Prostate gland (tissue), 2 donors: ENCODE data around the gene PHOX2A. TPM values are rescaled to one million over a fixed set of nuclear protein-coding genes. Genes with fewer than 3 reads are reported as not detected.

ENCODE experiments used
- DNase-seq: peaks from one replicate; pipeline ENCODE4 v3.0.0-alpha.2; 2019; ENCODE audit warnings: low spot score
- H3K27ac ChIP-seq, 2 donors: fragments of 200-600 bp; sonication (generic); 2 replicates each; pipeline ENCODE4 v1.5.1; 2017 to 2019
- H3K27me3 ChIP-seq: fragments of 200-600 bp; sonication (generic); replicated peaks from 2 replicates; pipeline ENCODE4 v1.5.1; 2019; ENCODE audit not compliant: insufficient read depth
- H3K36me3 ChIP-seq, 2 donors: fragments of 200-600 bp; sonication (generic); 1 replicate in 1 of 2; 2 replicates in 1 of 2; pipeline versions ENCODE4 v1.5.1 to v1.8.1; 2017 to 2019
- H3K4me1 ChIP-seq: fragments of 200-600 bp; sonication (generic); replicated peaks from 2 replicates; pipeline ENCODE4 v1.5.1; 2019
- H3K4me3 ChIP-seq, 2 donors: fragments of 200-600 bp; sonication (generic); 2 replicates each; pipeline ENCODE4 v1.5.1; 2017 to 2019
- H3K9me3 ChIP-seq: fragments of 200-600 bp; sonication (generic); 2 replicates; pipeline ENCODE4 v1.5.1; 2017
- CTCF ChIP-seq, 4 experiments: fragments of 200-600 bp in 2 of 4; fragments of 450-650 bp in 2 of 4; sonication (generic) in 2 of 4; IDR thresholded peaks; 1 replicate in 3 of 4; 2 replicates in 1 of 4; pipeline ENCODE4 v1.5.1; 2016 to 2019; ENCODE audit warnings: antibody characterized with exemption in 4 of 4, mild to moderate bottlenecking in 2 of 4, moderate library complexity in 2 of 4
- POLR2A ChIP-seq: fragments of 450-650 bp; IDR thresholded peaks from one replicate; pipeline ENCODE4 v1.6.1; 2016; ENCODE audit warnings: antibody characterized with exemption, mild to moderate bottlenecking
- POLR2AphosphoS5 ChIP-seq: sonication (generic); formaldehyde crosslinking; IDR thresholded peaks from one replicate; pipeline ENCODE4 v1.6.1; 2017; ENCODE audit warnings: antibody characterized with exemption
- WGBS: methylation state at CpG from one replicate; pipeline ENCODE4 v1.1.5; 2018; 5-methylcytosine and 5-hydroxymethylcytosine counted together
- intact Hi-C: fragments of 100-400 bp; cut with DNase I; formaldehyde crosslinking; loops from one replicate; pipeline ENCODE4 v1.14.2; 2022
- total RNA-seq, 2 donors: library from RNA; depleted of rRNA; stranded (reverse); fragments of >200 nt; gene quantifications; one replicate each; pipeline ENCODE4 v1.1.0, GENCODE V29; 2016

The PHOX2A gene
- total RNA-seq, 2 donors from 2014 or later, result 0.40 TPM; not detected in 1

DNA sequence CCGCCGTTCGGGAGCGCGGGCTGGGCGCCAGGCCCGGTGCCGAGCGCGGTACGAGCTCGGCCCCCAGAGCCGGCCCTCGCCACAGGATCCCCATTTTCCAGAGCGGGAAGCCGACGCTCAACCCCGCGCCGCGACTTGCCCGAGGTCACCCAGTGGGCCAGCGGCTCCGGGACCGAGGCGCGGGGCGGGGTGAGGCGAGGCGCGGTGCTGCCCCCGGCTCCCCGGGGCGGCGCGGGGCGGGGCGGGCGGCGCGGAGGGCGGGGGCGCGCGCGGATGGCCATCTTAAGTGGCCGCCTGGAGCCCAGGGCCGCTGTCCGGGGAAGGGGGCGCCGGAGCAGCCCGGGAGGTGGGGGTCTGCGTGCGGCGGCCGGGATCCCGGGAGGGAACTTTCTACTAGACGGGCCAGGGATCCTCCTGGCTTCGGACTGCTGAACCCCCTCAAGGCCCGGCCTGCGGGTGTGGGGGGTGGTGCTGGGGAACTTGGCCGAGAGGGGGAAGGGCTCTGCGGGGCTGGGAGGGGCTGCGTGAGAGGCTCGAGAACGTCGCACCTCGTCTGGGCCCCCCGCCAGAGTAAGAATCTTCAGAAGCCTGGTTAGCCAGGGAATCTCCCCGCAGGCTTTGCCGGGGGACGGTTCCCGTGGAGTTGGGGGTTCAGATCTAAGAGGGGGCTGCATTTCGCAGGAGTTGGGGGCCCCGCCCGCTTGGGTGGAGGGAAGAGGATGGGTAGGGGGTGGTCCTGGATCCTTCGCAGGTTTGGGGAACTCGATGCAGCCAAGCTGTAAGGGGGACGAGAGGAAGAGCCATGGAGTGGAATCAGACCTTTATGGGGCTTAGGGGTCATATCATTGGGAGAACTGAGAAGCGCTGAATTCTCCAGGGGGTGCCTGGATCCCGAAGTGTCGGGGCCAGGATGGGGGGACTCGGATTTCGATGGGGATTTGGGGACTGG, 20.1 kb downstream of the PHOX2A start:
- H3K27ac ChIP-seq, result peak overlapping the region; percentile 98 to 99
- intact Hi-C loops, result loop anchor here (2.0 to 10.0 kb wide), 2 partner anchors 111 to 189 kb away; partner anchors contain the start of gene ANAPC15
- DNase-seq, result peak; percentile 72
- H3K36me3 ChIP-seq, result peaks cover 4 to 8% of the 10 kb centered on the region in 2 donors
- under 1% methylated on average over 80 of the region's 84 CpGs for WGBS
- H3K4me1 ChIP-seq, result peaks cover 8% of the 10 kb centered on the region
- H3K4me3 ChIP-seq, result peak overlapping the region; percentile 85 to 86
- H3K9me3 ChIP-seq, result no peaks in the 10 kb centered on the region
- no peaks in the 10 kb centered on the region for H3K27me3 ChIP-seq
- TF ChIP-seq CTCF (IDR thresholded peaks at IDR 0.05), result no peak
- no peak for TF ChIP-seq POLR2AphosphoS5
- no peak for TF ChIP-seq POLR2A

DNA sequence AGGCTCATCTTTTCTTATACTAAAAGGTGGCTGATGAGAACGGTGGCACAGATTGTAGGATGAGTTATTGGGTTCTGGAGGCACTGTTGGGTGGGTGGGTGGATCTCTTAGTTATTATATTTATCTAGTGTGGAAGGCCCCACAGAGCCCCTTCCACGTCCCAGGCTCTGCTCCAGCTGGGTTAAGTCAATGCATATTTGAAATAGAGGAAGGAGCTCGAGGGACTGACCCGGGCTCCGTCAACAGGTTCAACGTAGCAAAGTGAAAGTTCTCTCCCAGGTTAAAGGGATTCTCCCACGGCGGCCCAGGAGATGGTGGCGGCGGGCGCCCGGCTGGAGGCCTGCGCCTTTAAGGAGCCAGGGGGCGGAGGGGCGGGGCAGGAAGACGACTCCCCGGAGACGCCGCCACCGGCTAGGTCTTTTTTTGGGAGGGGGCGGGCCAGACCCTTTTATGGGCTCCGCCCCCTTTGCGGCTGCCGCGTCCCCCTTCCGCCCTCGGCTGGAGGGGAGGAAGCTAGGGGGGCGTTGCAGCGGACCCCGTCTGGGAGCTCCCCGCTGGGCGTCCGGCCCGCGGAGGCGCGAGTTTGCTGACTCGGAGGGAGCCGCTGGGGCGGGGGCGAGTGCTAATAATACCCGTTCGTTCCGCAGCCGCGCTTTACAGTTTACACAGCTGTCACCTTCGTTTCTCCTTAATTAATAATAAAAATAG, 20.9 kb downstream of the PHOX2A start:
- intact Hi-C loops, result loop anchor here (2.0 to 10.0 kb wide), 2 partner anchors 110 to 188 kb away; partner anchors contain the start of gene ANAPC15
- peak; percentile 94 for DNase-seq
- no peaks in the 10 kb centered on the region for H3K36me3 ChIP-seq
- no peaks in the 10 kb centered on the region for H3K9me3 ChIP-seq
- peak overlapping the region; percentile 98 to 99 for H3K27ac ChIP-seq
- 0% methylated on average over 47 of the region's 47 CpGs for WGBS
- no peaks in the 10 kb centered on the region for H3K27me3 ChIP-seq
- peaks cover 8% of the 10 kb centered on the region for H3K4me1 ChIP-seq
- TF ChIP-seq CTCF (IDR thresholded peaks at IDR 0.05) (peak in 3 of 4 experiments; percentile 46 to 69 (median 65)), POLR2A (peak; percentile 72), POLR2AphosphoS5 (peak; percentile 92)
- H3K4me3 ChIP-seq, result peak overlapping the region; percentile 85 to 86

DNA sequence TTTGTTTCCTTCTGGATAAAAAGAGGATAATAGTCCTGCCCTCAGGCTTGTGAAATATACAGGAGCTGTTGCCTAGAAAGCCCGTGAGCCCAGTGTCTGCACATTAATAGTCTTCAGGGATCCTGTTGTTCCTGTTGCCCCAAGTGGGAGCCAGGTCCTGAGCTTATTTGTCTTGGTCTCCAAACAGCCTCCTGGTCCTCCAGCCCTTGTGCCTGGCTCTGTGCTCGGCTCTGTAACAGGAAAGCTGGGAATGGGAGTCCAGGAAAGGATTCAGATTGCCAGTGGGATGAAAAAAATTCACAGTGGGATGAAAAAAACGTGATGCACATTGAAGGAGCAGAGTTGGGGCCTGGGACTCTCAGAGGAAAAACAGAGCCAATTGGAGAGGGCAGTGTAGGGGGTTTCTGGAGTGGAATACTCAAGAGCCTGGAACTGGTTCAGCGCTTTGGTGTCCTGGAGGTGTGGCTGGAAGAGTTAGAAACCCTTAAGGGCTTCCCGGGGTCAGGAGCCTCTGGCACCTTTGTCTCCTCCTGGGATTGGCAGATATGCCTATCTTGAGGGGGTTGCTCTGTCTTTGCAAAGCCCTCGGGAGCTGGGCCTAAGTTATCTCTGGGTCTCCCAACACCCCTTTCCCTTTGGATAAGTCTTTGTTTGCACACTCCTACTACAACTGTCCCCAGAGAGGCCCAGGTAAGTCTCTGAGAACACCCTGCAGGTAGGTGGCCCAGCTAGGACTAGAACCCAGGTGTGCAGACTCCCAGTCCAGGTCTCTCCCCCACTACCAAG, 21.7 kb downstream of the PHOX2A start:
- no peaks in the 10 kb centered on the region for H3K9me3 ChIP-seq
- peak overlapping the region; percentile 85 to 86 for H3K4me3 ChIP-seq
- 57% methylated on average over 6 of the region's 6 CpGs for WGBS
- peaks cover 8% of the 10 kb centered on the region for H3K4me1 ChIP-seq
- no peaks in the 10 kb centered on the region for H3K27me3 ChIP-seq
- no peaks in the 10 kb centered on the region for H3K36me3 ChIP-seq
- intact Hi-C loops, result loop anchor here (2.0 to 10.0 kb wide), 2 partner anchors 109 to 187 kb away; partner anchors contain the start of gene ANAPC15
- DNase-seq, result no peak
- no peak for TF ChIP-seq POLR2A
- TF ChIP-seq CTCF (IDR thresholded peaks at IDR 0.05), result no peak
- TF ChIP-seq POLR2AphosphoS5, result no peak
- H3K27ac ChIP-seq, result peak overlapping the region; percentile 98 to 99

DNA sequence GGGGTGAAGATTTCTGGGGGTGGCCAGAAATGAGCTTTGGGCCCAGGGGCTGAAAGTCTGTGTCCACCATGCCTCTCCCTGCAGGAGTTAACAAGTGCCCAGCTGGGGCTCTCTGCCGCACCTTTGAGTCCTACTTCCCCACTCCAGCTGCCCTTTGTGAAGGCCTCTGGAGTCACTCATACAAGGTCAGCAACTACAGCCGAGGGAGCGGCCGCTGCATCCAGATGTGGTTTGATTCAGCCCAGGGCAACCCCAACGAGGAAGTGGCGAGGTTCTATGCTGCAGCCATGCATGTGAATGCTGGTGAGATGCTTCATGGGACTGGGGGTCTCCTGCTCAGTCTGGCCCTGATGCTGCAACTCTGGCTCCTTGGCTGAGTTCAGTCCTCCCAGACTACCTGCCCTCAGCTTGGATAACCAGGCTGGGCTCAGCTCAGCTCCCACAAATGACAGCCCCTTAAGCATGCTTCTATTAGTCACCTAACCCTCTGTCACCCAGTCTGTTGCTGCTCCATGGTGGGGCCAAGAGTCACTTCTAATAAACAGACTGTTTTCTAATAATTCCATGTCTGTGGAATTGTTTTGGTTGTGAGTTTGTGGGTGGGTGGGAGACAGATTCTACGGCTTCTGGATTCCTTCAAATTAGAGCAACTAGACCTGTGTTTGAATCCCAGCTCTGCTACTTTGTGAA, 22.4 kb downstream of the PHOX2A start:
- intact Hi-C loops, result loop anchor here (2.0 to 10.0 kb wide), 2 partner anchors 109 to 187 kb away; partner anchors contain the start of gene ANAPC15
- Histone ChIP-seq H3K27ac (peak overlapping the region; percentile 98 to 99), H3K9me3 (no peaks in the 10 kb centered on the region), H3K4me1 (peaks cover 8% of the 10 kb centered on the region), H3K4me3 (no peak overlapping the region), H3K27me3 (no peaks in the 10 kb centered on the region), H3K36me3 (no peaks in the 10 kb centered on the region)
- DNase-seq, result no peak
- 83% methylated on average over 7 of the region's 7 CpGs for WGBS
- TF ChIP-seq POLR2AphosphoS5 (no peak), POLR2A (no peak), CTCF (IDR thresholded peaks at IDR 0.05) (no peak)
